ENCODE measurements around the gene HRAS.
"Not testable (repeated sequence)": the region's sequence is repeated elsewhere in the genome, so short reads cannot be mapped to it uniquely, and the experiment has no call there.

The HRAS gene

DNA sequence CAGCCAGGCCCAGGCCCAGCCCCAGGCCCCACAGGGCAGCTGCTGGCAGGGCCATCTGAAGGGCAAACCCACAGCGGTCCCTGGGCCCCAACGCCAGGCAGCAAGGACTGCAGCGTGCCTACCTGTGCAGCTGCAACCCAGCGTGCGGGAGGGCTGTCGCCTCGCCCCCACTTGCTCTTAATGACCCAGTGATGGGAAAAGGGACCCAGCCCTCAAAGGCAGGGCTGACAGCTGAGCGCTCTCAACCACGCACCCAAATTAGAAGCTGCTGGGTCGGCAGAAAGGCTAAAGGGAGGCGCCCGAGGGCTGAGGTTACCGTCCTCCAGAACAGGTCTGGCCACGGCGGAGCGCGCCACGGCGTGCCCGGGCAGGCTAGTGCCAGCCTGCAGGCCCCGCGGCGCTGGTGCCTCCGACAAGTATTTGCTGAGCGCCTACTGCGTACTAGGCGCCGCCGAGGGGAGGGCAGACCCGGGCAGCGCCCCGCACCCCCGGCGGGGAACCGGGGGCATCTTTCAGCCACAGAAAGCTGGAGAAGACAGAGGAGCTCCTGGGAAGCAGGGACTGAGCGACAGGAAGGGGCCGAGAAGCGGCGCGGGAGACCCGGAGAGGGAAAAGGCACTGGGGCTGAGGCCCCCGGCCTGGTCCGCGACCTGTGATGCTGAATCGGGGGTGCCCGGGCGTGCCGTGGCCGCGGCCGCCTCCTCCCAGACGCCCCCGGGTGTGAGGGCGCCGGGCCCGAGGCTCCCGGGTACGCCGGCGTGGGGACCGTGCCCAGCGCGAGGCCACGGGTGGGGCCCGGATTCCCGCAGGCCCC lies 773 bp downstream of the HRAS start:
- no peak for DNase-seq (ENCODE audit: low read depth, low spot score)

DNA sequence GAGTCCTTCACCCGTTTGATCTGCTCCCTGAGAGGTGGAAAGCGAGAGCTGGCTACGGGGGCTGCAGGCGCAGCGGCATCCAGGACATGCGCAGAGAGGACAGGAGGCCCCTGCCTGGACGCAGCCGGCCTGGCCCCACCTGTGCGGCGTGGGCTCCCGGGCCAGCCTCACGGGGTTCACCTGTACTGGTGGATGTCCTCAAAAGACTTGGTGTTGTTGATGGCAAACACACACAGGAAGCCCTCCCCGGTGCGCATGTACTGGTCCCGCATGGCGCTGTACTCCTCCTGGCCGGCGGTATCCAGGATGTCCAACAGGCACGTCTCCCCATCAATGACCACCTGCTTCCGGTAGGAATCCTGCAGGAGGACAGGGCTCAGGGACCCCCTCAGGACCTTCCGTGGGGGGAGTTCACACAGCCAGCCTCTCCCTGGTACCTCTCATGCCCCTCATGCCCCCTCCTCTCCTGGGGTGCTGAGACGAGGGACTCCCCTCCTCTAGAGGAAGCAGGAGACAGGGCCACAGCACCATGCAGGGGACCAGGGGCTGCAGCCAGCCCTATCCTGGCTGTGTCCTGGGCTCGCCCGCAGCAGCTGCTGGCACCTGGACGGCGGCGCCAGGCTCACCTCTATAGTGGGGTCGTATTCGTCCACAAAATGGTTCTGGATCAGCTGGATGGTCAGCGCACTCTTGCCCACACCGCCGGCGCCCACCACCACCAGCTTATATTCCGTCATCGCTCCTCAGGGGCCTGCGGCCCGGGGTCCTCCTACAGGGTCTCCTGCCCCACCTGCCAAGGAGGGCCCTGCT lies 1.6 kb downstream of the HRAS start:
- DNase-seq (ENCODE audit: low read depth, low spot score): no peak

GRCh38 chr11:532986-533585 lies 2.3 kb downstream of the HRAS start:
- DNase-seq (ENCODE audit: low read depth, low spot score): no peak

GRCh38 chr11:532527-532985 lies 2.8 kb downstream of the HRAS start:
- no peak for DNase-seq (ENCODE audit: low read depth, low spot score)

DNA sequence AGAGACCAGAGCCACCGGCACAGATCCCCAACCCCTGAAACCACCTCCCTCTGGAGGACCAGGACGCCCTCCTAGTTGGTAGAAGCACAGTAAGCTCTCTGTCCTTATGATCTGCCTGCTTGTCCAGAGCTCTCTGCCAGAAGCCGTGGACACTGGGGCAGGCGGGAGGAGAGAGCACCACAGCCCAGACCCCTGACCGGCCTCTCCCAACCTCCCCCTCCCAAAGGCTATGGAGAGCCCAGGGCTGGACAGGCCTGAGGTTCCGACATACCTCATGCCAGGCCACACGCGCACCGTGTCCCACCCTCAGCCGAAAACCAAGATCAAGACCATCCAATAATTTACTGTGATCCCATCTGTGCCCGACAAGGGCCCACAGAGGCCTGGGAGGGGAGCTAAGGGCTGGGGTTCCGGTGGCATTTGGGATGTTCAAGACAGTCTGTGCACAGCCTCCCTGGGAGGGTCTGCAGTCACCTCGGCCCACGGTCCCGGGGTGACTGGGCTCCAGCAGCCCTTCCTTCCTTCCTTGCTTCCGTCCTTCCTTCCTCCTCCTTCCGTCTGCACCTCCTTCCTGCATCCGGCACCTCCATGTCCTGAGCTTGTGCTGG lies 3.4 kb downstream of the HRAS start:
- no peak for DNase-seq (ENCODE audit: low read depth, low spot score)

- DNase-seq (ENCODE audit: low read depth, low spot score): no peak
Measured at GRCh38 chr11:530960-531831, 4.2 kb downstream of the HRAS start.

DNA sequence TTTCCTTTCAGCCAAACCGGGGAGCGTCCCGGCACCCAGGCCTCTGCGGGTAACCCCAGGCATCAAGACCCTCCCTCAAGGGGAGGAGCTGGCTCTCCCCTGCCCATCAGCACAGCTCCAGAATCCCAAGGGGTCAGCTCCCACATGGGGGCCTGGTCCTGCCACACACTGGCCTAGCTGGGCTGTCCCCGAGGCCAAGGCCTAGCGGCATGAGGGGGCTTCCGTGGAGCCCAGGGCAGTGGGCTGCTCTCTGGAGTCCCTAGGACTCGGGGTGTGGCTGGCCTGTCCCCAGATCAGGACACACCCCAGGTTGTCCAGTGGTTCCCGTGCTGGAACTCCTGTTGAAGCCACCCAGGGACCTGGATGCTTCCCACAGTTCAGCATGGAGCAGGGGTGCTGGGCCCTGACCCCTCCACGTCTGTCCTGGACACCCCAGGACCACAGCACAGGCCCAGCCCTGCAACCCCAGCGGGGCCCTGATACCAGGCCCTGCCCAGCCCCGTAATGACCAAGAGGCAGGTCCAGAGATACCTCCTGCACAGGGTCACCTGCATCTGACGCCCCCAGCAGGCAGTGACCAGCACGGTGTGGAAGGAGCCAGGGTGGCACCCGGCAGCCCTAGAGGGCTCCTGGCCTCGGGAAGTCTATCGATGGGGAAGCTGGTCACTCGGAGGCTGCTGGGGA lies 5.5 kb downstream of the HRAS start:
- no peak for DNase-seq (ENCODE audit: low read depth, low spot score)

DNA sequence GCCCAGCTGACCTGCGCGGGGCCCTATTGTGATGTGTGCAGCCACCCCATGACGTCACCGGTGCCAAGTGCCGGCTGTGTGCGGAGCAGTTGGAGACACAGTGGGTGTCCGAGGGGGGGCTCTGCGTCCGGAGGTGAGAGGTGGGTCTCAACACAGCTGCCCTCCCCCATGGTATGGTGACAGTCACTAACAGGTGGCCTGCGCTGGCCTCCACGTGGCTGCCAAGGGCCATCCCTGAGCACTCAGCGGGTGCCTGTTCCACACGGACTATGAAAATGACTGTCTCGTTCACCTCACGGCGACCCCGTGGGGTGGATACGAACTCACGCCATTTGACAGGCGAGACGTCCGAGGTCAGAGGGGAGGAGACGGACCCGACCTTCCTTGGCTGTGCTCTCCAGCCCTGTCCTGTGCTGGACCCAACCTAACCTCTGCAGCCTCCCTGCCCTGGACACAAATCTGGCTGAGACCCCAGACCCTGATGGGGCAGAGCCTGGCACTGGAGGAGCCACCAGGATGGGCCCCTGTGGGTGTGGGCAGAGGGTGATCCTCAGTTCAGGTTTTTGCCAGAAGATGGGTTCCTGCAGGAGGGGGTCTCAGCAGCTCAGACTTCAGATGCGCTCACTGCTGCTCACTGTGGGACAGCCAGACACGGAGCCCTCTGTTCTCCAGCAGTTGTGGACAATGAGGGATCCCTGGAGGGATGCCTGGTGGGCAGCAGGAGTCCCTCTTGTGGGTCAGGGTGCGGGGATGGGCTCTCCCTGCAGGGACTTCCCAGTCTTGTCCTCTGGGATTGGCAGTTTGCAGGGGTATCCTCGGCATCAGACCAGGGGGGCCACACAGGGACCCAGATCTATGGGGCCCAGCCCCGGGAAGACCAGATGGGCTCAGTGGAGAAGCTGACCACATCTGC lies 6.3 kb downstream of the HRAS start:
- DNase-seq (ENCODE audit: low read depth, low spot score): no peak

DNA sequence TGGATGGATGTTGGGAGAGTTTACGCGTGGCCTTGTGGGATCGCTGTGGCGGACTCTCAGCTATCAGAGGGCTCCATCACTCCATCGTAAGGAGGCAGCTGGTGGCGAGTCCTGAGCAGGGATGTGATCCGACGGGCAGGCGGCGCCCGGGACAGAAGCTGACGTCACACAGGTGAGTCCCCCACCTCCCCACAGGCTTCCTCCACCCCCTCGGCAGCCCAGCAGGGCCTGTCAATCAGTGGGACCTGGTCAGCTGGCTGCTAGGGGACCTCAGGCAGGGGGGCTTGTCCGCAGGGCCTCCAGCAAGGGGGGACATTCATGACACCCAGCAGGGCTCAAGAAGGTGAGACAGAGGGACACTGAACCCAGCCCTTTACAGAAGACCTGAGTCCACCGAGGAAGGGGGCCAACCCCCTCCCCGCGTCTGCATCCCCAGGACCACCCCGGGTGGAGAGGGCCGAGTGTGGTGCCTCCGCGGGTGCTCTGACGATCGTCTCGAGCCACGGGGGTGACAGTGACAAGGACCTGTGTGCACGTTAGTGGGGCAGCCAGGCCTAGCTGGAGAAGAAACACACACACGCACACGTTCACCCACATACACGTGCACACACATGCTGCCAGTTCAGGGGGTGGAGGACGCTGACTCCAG lies 7.1 kb downstream of the HRAS start:
- no peak for DNase-seq (ENCODE audit: low read depth, low spot score)

DNA sequence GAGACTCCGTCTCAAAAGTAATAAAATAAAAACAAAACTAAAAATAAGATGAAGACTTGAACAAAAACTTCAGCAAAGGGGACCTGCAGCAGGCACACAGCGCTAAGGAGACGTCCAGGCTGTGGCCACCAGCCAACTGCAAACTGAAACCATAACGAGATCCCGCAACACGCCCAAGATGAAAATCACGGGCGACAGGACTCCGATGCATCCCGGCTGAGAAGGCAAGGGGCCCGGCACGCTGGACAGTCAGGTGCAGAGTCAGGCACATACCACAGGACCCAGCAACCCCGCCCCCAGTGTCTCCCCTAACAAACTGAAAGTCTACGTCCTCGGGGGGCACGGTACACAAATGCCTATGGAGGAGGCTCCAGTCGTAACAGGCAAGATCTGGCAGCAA lies 9.2 kb downstream of the HRAS start:
- DNase-seq (ENCODE audit: low read depth, low spot score): no peak

DNA sequence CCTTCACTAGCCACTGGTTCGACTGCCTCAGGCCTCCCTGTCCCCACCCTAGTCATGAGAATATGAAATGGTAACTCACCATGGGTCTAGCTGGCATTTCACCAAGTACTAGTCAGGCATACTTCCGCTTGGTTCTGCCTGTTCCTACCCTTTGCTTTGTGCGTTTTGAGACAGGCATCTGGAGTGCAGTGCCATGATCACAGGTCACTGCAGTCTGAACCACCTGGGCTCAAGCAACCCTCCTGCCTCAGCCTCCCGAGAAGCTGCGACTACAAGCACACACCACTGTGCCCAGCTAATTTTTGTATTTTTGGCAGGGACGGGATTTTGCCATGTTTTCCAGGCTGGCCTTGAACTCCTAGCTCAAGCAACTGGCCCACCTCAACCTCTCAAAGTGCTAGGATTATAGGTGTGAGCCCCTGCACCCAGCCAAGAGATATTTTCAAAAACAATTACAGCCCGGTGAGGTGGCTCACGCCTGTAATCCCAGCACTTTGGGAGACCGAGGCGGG lies 14.1 kb downstream of the HRAS start:
- DNase-seq (ENCODE audit: low read depth, low spot score): no peak

GRCh38 chr11:520428-521176 lies 14.8 kb downstream of the HRAS start:
- no peak for DNase-seq (ENCODE audit: low read depth, low spot score)

GRCh38 chr11:518463-519202 lies 16.7 kb downstream of the HRAS start:
- DNase-seq (ENCODE audit: low read depth, low spot score): peak; percentile 65

DNA sequence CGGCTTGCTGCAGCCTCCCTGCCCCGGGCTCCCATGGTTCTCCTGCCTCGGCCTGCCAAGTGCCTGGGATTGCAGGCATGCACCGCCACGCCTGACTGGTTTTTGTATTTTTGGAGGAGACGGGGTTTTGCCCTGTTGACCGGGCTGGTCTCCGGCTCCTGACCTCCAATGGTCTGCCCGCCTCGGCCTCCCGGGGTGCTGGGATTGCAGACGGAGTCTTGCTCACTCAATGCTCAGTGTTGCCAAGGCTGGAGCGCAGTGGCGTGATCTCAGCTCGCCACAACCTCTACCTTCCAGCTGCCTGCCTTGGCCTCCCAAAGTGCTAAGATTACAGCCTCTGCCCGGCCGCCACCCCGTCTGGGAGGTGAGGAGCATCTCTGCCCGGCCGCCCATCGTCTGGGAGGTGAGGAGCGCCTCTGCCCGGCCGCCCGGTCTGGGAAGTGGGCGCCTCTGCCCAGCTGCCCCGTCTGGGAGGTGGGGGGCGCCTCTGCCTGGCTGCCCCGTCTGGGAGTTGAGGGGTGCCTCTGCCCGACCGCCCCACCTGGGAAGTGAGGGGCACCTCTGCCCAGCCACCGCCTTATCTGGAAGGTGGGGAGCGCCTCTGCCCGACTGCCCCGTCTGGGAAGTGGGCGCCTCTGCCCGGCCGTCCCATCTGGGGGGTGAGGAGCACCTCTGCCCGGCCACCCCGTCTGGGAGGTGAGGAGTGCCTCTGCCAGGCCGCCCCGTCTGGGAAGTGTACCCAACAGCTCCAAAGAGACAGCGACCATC lies 18.3 kb downstream of the HRAS start:
- not testable (repeated sequence) for DNase-seq (ENCODE audit: low read depth, low spot score)

DNA sequence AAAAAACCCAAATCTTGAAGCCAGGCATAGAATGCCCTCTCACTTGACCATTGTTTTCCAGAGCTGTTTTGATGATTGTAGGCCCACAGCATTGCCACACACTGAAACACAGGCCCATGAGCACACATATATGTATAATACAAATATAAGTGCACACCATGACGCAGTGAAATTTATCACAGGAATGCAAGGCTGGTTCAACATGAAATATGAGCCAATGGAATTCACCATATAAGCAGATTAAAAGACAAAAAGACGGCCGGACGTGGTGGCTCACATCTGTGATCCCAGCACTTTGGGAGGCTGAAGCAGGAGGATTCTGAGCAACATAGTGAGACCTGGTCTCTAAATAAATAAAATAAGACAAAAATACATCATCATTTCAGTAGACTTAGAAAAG lies 19.0 kb downstream of the HRAS start:
- DNase-seq (ENCODE audit: low read depth, low spot score): no peak

- DNase-seq (ENCODE audit: low read depth, low spot score): no peak
Measured at GRCh38 chr11:515131-515530, 20.2 kb downstream of the HRAS start.
